HG03103 (cell line): Measurements from ENCODE around the gene ING3.
"Not testable (repeated sequence)": the region's sequence is repeated elsewhere in the genome, so short reads cannot be mapped to it uniquely, and the experiment has no call there.

ENCODE experiments used
- ATAC-seq: cut with Tn5 transposase; IDR thresholded peaks from one replicate; pipeline ENCODE4 v1.9.1; 2021; ENCODE audit warnings: low read depth; ENCODE audit not compliant: unreplicated experiment

ING3 gene

DNA sequence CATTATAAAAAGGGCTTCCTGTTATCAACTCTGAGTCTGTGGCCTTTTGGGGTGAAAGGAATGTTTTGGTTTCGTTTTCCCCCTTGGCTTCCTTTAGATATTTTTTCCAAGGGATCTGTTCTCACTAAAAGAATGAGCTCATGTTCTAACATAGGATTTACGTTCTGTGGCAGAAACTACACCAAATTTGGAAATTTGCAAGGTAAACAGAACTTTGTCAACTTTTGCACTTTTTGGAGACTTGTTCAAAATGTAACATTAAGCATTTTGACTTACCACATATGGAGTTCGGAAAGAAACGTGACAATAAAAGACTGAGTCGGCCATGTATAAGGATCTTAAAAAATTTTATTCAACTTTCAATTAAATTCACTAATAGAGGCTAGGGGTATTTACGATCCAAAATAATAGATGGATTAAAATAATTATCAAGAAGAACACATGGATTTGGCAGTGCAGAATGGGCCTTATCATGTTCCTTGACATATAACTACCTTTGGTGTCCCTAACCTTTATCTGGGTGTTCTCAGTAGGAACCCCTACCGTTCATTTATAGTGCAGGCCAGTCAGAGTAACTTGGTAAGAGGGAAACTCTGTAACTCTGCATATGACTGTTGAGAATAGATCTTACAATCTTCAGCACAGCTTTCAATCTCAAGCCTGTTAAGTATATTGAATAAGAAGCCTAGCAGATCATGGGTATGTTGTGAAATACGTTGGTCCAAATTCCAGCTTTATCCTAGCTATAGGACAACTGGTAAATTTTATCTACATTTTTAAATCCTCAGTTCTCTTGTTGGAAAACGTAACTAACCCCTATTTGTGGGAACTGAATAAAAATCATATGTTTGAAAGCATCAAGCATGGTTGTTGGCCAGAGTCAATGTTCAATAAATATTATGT, 49.8 kb downstream of the ING3 start:
- ATAC-seq, result no peak

DNA sequence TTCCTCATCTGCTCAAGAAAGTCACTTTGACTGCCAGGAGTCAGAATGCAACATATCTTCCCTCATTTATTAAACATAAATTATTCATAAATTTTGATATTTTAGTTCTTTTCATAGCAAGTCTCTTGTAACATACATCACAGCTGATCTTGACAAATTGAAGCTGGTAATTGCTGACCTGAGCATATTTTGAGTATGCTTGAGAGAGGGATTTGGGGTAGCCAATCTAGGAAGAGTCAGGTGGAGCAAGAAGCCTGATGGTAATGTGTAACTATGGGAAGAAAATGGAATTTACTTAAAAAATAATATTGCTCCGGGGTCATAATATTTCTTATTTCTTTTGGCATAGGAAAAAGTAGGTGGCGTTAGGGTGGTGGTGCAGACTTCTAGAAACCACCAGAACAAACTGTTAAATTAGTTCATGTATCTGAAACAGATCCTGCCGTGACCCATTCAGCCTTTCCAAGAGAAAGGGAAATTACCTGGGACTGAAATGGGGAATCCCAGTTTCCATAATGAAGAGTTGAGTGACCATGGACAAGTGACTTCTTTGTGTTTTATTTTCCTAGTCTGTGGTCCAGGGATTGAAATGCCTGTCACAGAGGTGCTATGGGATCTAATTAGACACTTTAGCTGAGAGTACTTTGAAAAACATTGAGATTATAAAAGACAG, 50.8 kb downstream of the ING3 start:
- no peak for ATAC-seq

DNA sequence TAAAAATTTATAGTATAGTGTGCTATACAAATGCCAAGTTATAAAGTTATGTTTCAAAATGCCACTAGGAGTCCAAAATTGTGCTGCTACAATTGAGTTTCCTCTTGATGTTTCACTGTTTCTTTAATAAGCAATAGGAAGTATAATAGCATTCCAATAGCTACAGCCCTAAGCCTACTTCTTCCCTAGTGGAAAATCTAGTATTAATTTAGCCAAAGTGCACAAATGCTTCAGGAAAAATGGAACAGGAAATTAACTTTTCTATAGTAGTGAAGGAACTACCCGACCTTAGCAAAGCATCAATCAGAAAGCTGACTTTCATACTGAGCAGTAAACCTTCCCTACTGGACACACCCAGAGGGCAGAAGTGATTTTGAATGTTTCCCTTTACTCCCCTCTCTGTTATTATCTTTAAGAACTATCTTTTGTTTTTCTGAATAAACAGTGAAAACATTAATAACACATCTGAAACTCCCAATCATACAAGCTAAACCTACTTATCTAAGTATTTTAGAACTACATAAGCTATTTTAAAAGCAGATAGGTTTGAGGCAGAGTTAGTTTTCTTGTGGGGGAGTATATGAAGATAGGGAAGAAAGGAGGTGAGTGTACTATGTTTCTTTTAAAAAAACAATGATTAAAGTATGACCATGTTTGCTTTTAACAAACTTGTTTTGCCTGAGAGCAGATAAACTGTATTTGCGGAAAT, 51.6 kb downstream of the ING3 start:
- no peak for ATAC-seq

DNA sequence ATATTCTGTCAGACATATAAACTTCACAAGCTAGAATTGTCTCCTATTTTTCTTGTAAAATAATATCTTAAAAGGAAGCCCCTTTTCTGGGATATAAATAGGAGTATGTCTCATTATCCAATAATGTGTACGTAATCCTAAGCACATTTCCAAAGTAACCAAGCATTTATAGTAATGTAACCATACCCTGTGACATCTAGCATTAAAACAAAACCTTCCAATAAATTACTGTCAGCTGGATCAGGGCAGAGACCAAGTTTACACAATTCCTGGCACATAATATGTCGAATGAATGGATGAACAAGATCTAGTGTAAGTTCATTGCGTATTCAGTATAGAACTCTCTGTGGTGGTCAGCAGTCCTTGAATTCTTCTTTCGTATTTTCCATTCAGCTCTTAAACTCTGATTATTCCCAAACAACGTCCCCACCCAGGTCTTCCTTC, 52.2 kb downstream of the ING3 start:
- no peak for ATAC-seq

DNA sequence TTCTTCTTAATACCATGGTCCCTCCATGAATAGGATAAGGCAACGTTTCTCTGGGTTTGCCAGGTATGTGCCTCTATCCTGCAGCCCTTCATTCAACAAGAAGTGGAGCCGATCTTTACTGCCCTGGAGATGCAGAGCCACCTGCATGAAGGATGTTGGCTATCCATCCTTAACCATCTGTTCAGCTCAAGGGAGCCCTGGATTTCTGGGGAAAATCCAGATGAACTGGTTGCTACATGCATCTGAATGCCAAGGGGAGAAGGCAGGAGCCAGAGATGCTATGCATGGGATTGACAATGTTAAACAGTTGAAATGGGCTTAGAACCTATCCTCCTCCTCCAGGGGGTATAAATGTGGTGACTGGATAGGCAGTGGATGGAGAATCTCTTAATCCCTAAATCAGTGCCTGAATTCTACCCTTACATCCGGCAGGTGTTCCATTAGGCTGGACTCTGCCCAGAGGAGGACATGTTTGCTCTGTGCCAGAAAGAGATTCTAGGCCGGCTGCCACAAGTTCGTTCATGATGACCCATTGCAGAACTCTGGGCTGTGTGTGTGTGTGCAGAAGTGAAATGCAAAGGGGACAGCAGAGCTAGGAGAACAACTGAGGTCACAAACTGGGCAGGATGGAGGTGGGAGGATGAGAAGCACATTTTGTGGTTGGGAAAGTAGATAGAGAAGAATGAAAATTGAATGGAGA, 53.6 kb downstream of the ING3 start:
- ATAC-seq, result no peak

DNA sequence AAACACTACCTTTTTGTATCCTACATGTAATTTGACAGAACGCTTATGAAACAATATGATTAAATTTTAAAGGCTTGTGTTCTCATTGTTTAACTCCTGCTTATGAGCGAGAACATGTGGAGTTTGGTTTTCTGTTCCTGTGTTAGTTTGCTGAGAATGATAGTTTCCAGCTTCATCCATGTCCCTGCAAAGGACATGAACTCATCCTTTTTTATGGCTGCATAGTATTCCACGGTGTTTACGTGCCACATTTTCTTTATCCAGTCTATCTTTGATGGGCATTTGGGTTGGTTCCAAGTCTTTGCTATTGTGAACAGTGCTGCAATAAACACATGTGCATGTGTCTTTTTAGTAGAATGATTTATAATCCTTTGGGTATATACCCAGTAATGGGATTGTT, 54.5 kb downstream of the ING3 start:
- not testable (repeated sequence) for ATAC-seq

DNA sequence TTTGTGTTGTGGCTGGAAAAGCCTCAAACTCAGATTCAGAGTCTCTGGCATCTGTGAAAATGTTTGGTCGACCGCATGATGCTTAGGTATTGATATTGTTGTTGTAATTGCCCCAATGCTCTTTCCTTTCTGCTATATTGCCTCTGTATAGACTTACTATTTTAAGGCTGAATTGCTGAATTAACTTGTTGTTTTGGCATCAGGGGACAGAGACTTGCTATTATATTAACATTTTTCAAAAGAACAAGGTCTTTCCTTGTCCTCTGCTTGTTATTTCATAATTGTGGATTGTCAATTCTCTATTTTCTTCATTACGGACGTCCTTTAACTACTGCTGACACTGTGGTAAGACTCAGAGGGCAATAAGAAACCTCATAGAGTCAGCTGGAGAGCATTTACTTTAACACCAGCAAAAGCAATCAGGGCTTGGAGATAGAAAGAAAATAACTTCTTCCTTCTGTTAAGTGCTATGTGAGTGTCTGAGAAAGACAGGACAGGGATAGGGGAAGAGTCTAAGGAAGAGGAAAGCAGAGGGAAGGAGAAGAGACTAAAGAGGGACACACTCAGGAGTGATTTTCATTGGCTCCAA, 55.5 kb downstream of the ING3 start:
- ATAC-seq, result no peak

DNA sequence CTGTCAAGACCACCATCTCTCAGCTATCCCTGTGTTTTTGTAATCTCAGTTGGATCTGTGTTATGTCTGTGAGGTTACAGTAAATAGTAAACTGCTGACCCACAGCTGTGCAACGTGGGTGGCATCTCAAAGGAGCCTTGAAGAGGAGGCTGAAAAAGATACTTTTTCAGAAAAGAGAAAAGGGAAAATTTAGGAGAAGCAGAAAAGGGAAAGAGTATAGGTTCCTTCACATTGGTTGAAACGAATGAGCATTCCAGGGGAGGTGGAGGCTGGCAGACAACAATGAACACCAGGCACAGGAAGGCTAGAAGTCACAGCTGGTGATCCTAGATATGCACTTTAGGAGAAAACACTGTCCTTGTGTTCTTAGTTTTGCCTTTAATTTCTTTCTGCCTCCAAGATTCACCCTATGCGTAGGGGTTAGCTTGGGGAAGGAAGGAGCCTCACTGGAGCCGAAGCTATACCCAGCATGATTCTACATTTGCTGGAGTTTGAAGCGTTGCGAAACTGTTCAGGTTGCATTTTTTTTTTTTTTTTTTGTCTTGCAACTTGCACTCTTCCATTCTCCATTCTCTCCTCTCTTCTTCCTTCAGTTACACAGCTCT, 56.2 kb downstream of the ING3 start:
- no peak for ATAC-seq

DNA sequence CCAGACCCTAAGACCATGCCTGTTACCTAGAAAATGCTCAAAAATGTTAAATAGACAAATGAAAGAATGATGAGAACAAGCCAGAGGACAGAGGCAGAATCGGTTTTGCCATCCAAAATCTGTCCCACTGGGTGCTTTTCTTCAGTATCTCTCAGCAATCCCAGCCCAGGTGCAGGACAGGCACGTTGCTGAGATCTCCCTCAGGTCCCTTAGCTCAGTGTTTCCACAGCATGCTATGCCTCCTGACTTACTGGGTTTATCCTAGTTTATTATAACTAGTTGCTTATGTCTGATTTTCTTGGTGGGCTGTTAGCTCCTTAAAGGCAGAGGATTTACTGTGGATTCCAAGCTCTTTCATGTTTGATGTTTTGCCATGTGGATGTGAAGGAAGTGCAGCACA, 58.2 kb downstream of the ING3 start:
- ATAC-seq, result no peak

DNA sequence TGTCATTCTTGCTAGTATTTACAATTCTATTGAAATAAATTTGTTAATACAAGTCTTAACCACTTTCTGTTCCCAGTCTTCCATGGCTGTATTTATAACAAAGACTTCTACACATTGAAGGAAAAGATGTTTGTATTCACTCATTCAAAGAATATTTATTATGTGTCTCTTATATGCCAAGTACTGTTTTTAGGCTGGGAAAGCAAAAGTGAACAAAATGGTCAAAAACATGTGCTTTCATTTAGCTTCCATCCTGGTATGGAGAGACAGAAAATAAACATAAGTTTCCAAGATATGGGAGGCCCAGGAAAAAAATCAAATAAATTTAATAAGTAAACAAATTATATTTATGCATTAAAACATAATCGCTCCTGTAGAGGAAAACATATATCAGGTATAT, 60.8 kb downstream of the ING3 start:
- no peak for ATAC-seq

DNA sequence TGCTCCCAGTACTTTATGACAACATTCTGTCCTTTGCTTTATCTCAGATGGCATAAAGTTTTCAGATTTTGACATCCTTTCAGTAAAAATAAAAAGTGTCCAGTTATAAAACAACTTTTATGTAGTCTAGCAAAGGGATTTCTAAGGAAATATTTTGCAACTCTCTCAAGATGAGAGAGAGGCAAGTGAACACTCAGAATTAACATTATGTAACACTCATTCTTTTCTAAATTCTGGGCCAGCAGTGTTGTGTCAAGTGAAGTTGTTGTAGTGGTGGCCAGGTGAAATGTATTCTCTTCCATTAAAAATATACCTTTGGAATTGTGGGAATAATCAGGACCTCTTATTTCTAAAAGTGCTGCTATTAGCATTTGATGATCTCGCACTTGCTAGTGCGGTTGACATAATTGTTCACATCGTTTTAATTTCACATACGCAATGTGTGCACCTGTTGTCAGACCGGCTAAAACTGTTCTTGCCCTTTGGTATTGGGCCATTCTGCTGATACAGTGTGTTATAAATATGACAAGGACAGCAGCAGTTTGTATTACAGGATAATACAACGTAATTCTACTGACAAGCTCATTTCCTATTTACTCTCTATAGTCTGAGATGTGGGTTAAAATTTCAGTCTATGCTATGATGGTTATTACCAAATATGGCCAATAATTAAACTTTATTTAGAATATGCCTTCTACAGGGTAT, 61.7 kb downstream of the ING3 start:
- no peak for ATAC-seq

DNA sequence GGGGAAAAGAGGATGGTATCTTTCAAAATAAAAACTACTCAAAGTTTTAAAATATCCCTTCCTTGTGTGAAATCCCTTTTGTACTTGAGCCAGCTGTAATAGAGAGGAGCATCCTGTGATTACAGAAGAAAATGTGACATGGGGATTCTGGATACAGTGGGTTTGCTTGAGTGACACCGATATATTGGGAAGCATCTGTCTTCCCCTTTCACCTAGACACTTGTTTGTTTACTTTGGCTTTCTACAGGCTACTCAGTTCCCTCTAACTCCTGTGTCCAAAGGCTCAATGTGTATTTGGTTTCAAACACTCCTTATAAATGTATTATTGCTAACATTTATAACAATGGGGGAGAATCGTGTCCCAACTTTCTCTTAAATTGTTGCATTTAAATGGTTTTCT, 62.3 kb downstream of the ING3 start:
- ATAC-seq, result no peak

DNA sequence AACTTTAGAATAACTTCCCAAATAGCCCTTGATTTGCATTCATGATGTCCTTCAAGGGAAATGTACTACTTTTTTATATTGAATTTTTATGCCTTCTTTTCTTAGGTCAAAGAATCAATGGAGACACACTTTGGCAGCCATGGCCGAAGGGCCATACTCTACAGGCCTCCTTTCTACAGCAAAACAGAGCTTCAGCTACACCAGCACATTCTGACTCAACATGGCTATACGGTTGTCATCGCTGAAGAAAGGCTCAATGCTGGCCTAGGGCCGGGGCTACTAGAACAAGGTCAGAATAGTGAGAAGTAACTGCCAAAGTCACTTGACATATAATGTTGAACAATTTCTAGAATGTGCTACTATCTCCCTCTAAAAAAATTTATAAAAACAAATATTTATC, 65.0 kb downstream of the ING3 start:
- no peak for ATAC-seq

DNA sequence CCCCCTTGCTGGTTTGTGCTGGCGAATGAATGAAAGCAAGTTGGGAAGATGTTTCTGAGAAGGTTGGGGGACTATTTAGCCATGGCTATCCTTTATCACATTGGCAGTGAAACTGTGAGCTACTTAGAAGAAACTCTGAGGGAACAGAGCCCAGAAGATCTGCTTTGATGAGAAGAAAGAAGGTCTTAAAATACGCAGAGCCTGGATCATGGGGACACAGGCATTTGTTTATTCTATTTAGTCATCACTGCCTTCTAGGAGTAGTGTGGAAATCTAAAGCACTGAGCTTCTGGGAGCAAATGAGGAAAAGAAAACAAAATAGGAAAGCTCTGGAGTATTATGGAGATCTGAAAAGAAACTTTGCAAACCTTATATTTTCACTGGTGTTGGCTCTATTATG, 66.4 kb downstream of the ING3 start:
- ATAC-seq, result no peak

DNA sequence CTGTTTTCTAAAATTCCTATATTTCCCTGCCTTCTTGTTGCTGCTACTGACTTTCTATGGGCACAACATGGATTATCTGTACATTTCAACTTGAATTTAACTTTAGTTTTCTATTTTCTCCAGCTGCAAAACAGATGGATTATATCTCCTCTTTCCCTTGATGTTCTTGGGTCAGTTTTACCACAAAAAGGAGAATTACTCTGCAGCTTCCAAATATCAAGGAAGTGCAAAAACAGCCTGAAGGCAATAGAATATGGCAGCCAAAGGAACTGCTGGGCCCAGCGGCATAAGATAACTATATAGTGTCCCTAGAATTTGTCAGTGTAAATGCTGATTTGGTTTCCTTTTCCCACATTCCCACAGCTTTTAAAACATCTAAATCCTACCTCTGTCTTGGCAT, 67.0 kb downstream of the ING3 start:
- ATAC-seq, result no peak

DNA sequence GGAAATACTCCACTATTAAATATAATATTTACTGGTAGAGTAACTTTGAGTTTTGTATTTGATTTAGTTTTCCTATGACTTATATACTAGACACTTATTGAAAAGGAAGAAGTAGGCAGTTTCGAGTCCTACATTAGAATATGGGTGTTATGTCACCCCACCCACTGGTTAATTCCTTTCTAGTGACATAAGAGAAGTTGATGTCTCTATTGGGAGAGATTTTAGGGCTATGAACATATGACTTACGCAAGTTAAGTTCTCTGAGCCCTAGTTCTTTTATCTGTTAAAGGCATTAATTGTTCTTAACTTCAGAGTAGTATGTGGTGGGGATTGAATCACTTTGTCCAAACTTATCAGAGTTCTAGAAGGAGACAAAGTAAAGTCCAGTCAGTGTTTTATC, 68.4 kb downstream of the ING3 start:
- no peak for ATAC-seq

DNA sequence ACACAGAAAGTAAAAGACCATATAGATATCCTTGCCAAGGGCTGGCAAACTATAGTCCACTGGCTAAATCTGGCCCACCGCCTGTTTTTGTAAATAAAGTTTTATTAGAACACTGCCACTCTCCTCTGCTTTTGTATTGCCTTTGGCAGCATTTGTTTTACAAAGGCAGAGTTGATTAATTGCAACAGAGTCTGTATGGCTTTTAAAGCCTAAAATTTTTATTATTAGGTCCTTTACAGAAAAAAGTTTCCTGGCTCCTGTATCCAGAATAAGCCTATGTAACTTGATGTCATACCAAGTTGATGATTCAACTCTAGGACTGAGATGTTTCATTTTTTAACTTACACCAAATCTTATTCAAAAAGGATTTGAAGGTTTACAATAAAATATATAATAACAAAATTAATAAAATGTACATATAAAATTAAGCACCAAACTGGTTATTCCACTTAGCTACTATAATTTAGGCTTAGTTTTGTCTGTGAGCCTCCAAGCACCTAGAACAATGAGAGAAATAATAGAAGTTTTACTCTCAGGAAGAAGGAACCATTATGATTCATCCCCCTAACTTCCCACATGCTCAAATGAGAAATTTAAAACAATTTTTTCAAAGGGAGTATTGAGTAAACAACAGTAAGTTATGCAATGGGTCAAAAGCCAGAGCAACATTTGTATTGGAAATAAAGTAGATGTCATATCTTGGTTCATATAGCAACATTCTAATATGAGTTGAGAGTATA, 69.8 kb downstream of the ING3 start:
- no peak for ATAC-seq

DNA sequence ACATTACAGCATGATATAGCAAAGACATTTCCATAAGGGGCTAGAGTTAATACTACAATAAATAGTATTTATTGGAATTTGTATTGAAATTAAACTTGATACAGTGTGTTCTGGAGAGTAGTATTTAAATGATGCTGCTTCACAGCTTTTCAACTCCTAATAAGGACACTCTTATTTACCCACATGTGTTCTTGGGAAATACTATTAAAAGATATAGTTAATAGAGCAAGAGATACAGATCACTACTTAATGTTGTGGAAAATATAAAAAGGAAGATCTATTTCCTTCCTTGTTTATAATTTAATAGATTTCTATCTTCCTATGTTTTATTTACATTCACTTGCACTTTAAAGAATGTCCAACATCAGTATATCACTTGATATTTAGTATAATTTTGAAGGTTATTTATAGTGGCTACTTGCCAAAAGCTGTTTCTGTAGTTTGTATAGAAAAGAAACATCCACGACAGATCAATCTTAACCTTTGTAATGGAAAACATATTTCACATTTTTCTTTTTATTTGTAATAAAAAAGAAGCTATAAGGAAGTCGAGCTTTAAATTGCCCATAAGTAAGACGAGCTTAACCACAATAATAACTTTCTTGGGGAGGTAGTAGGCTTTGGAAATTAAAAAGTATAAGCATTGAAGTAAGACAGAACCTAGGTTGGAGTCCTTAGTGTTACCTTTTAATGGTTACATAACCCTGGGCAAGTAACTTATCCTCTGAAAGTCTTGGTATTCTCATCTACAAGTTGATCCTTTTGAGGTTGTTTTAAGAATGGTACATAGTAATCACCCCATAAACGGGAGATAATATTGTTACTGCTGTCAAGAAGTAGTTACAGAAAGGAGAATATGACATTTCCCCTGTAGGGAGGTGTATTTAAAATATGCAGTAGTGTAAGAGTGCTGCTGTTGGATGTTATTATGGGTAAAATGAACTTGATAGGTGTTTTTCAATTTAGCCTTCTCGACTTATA, 70.7 kb downstream of the ING3 start:
- no peak for ATAC-seq
